Measurements from ENCODE around the gene GINS3.
A peak's percentile ranks its signal among the peaks of the same experiment; 100 is the strongest.

The GINS3 gene

GRCh38 chr16:58426966-58427365, 34.7 kb downstream of the GINS3 start:
- DNase-seq, result no peak

DNA sequence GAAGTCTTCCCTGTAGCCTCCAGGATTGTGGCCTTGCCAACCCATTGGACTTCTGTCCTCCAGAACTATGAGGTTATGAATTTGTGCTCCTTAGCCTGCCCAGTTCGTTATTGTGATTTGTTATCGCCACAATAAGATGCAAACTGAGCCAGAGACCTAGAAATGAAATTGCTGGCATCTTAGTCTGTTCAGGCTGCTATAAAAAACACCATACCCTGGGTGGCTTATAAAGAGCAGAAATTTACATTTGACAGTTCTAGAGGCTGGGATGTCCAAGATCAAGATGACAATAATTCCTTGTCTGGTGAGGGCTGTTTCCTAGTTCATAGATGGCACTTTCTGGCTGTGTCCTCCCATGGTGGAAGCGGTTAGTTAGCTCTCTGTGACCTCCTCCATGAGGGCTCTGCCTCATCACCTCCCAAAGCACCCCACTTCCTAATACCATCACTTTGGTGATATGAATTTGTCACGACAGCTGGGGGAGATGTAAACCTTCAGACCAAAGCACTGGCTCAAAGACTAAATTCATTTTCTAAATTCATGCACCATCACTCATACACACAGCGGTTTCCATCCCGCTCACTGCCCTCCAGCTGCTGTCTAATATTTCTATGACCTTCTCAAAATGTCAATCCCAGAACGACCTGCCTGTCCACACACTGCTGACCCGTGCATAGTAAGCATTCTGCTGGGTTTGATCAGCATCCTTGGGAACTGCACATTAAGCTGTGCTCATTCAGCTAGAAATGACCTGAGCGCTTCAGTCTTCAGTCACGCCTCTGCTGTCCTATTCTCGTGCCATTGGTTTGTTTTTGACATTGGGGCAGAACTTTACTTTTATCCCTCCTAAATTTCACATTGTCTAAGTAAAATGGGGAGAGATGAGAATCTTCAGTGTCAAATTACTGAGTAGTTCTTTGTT, 36.6 kb downstream of the GINS3 start:
- DNase-seq, result no peak

DNA sequence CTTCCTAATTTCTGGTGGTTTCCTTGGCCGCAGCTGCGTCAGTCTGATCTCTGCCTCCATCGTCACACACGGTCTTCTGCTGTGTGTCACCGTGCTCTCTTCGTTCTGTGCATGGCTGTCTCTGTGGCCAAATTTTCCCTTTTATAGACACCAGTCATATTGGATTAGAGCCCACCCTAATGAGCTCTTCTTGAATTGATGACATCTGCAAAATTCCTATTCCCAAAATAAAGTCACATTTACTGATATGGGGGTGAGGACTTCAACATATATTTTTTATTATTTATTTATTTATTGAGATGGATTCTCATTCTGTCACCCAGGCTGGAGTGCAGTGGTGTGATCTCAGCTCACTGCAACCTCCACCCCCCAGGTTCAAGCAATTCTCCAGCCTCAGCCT, 38.4 kb downstream of the GINS3 start:
- DNase-seq, result no peak

- DNase-seq, result no peak
These were observed 41.3 kb downstream of the GINS3 start for GRCh38 chr16:58433569-58433951.

- DNase-seq, result no peak
These were observed 43.5 kb downstream of the GINS3 start for GRCh38 chr16:58435779-58436178.

GRCh38 chr16:58440131-58440530, 47.9 kb downstream of the GINS3 start:
- no peak for DNase-seq

GRCh38 chr16:58442547-58442946, 50.3 kb downstream of the GINS3 start:
- DNase-seq, result no peak

GRCh38 chr16:58443783-58444182, 51.5 kb downstream of the GINS3 start:
- no peak for DNase-seq

DNA sequence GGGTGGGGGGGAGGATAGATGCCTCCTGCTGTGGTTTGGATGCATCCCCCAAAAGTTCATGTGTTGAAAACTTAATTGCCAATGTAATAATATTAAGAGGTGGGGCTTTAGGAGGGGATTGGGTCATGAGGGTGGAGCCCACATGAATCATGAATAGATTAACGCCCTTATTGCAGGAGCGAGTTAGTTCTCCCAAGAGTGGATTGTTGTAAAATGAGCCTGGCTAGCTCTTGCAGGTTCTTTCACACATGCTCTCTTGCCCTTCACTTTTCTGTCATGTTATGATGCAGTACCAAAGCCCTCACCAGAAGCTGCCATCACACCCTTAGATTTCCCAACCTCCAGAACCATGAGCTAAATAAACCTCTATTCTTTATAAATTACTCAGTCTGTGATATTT, 52.0 kb downstream of the GINS3 start:
- no peak for DNase-seq

GRCh38 chr16:58448890-58449289, 56.6 kb downstream of the GINS3 start:
- no peak for DNase-seq

DNA sequence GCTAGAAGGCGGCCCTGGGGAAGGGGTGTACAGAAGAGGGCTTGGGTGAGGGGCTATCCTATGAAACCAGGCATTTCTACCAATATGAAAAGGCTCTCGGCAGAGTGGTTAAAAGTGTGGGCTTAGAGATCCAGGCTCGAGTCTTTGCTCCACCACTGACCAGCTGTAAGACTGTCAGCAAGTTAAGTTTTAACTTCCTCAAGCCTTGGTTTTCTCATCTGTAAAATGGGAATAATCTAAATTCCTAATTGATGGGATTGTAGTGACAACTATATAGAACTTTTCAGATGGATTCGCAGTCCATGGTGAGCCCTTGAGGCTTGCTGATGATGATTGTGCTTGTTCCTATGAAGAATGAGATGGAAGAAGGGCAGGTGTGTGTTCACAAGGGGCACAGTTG, 57.0 kb downstream of the GINS3 start:
- DNase-seq, result no peak

DNA sequence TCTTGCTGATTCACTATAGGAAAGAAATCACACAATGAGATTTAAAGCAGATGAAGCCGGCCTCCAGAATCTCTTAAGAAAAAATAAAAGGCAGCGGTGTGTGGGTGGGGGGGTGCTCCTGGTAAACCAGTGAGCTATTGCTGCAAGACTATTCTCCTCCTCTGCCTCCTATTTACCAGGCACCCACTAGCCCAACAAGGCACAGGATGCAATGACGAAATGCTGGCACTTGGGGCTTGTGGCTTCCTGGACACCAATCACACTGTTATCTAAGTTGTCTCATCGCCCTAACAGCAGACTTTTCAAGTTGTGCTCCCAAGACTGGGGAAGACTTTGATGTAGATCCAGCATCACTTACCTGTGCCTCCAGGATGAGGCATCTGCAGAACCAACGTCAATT, 57.5 kb downstream of the GINS3 start:
- no peak for DNase-seq

- no peak for DNase-seq
These were observed 58.3 kb downstream of the GINS3 start for GRCh38 chr16:58450590-58450989.

DNA sequence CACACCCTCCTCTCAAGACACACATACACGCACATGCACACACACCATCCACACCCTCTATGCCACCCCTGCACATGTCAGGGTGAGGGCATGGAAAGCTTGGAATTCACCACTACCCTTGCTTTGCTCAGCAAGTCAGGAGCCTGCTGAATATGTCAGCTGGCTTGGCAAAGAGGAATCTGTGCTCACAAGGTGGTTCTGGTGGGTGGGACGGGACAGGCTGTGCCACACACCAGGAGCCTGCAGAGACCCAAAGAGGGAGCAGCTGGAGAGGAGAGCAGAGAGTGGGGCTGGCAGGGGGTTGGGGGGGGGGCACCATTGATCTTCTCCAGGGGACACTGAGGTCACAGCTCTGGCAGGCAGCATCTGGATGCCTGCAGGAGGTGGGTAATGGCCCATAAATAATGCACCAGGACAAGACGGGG, 59.0 kb downstream of the GINS3 start:
- no peak for DNase-seq

- DNase-seq, result peak; percentile 96
These were observed 59.7 kb downstream of the GINS3 start for GRCh38 chr16:58451945-58452401.

DNA sequence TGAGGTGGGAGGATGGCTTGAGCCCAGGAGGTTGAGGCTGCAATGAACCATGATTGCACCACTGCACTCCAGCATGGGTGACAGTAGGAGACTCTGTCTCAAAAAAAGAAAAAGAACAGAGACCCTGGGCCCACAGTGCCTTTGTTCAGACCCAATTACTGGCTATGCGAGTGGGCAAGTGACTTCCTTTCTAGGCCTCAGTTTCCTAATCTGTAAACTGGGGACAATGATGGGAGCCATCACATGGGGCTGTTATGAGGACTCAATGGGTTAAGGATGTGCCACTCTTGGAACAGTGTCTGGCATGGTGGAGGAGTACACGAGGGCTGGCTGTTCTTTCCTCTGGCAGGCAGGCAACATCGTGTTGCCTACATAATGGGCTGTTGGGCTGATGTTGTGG, 60.4 kb downstream of the GINS3 start:
- DNase-seq, result no peak

GRCh38 chr16:58454178-58454577, 61.9 kb downstream of the GINS3 start:
- DNase-seq, result no peak

GRCh38 chr16:58454856-58455255, 62.6 kb downstream of the GINS3 start:
- DNase-seq, result no peak

Measured in NCI-H226 (cell line).